ENCODE data around the gene BEND7.

GRCh38 chr10:13475124-13475523 is 53.7 kb downstream of the BEND7 start:
- TF ChIP-seq CTCF (IDR thresholded peaks at IDR 0.05) (no peak), POLR2A (IDR thresholded peaks at IDR 0.05) (no peak)
